Measurements from ENCODE around the gene IL2RA.
"Not testable (repeated sequence)": the region's sequence is repeated elsewhere in the genome, so short reads cannot be mapped to it uniquely, and the experiment has no call there.

The IL2RA gene

GRCh38 chr10:6044060-6044459 is 18.1 kb downstream of the IL2RA start:
- Histone ChIP-seq H3K36me3 (ENCODE audit: insufficient read depth, low read depth, low read length) (no peaks in the 10 kb centered on the region), H3K4me3 (ENCODE audit: low read length) (no peak overlapping the region), H3K9me3 (ENCODE audit: insufficient read depth, low read depth, low read length) (no peaks in the 10 kb centered on the region), H3K9ac (ENCODE audit: low read depth, low read length) (no peak overlapping the region), H3K4me1 (ENCODE audit: insufficient read depth, low read length) (no peaks in the 10 kb centered on the region), H3K27me3 (ENCODE audit: insufficient read depth, low read length) (no peaks in the 10 kb centered on the region; the same call in 1 of the 2 replicates), H3K27ac (ENCODE audit: low read length) (no peak overlapping the region)

- not testable (repeated sequence) for H3K9ac ChIP-seq (ENCODE audit: low read depth, low read length); H3K9me3 ChIP-seq (ENCODE audit: insufficient read depth, low read depth, low read length)
These were observed 18.8 kb downstream of the IL2RA start for GRCh38 chr10:6043377-6043776.

GRCh38 chr10:6040205-6040604 is 22.0 kb downstream of the IL2RA start:
- Histone ChIP-seq H3K27ac (ENCODE audit: low read length) (no peak overlapping the region), H3K4me1 (ENCODE audit: insufficient read depth, low read length) (no peaks in the 10 kb centered on the region), H3K9me3 (ENCODE audit: insufficient read depth, low read depth, low read length) (no peaks in the 10 kb centered on the region), H3K27me3 (ENCODE audit: insufficient read depth, low read length) (no peaks in the 10 kb centered on the region), H3K36me3 (ENCODE audit: insufficient read depth, low read depth, low read length) (no peaks in the 10 kb centered on the region), H3K9ac (ENCODE audit: low read depth, low read length) (no peak overlapping the region), H3K4me3 (ENCODE audit: low read length) (no peak overlapping the region)

More at GRCh38 chr10:6043377-6043776, 18.8 kb downstream of the IL2RA start:
- H3K4me3 ChIP-seq (ENCODE audit: low read length); H3K27ac ChIP-seq (ENCODE audit: low read length); H3K4me1 ChIP-seq (ENCODE audit: insufficient read depth, low read length); H3K27me3 ChIP-seq (ENCODE audit: insufficient read depth, low read length); H3K36me3 ChIP-seq (ENCODE audit: insufficient read depth, low read depth, low read length): not testable (repeated sequence)

GRCh38 chr10:6039711-6040110 is 22.5 kb downstream of the IL2RA start:
- H3K9me3 ChIP-seq (ENCODE audit: insufficient read depth, low read depth, low read length) = no peaks in the 10 kb centered on the region

GRCh38 chr10:6038071-6038631 is 24.0 kb downstream of the IL2RA start:
- Histone ChIP-seq H3K4me3 (ENCODE audit: low read length) (no peak overlapping the region), H3K4me1 (ENCODE audit: insufficient read depth, low read length) (no peaks in the 10 kb centered on the region), H3K9me3 (ENCODE audit: insufficient read depth, low read depth, low read length) (no peaks in the 10 kb centered on the region), H3K27ac (ENCODE audit: low read length) (no peak overlapping the region), H3K36me3 (ENCODE audit: insufficient read depth, low read depth, low read length) (no peaks in the 10 kb centered on the region), H3K9ac (ENCODE audit: low read depth, low read length) (no peak overlapping the region), H3K27me3 (ENCODE audit: insufficient read depth, low read length) (no peaks in the 10 kb centered on the region)

More at GRCh38 chr10:6039711-6040110, 22.5 kb downstream of the IL2RA start:
- H3K4me3 ChIP-seq (ENCODE audit: low read length) = no peak overlapping the region
- no peaks in the 10 kb centered on the region for H3K4me1 ChIP-seq (ENCODE audit: insufficient read depth, low read length)
- H3K27ac ChIP-seq (ENCODE audit: low read length) = no peak overlapping the region
- H3K9ac ChIP-seq (ENCODE audit: low read depth, low read length) = no peak overlapping the region
- H3K36me3 ChIP-seq (ENCODE audit: insufficient read depth, low read depth, low read length) = no peaks in the 10 kb centered on the region
- no peaks in the 10 kb centered on the region for H3K27me3 ChIP-seq (ENCODE audit: insufficient read depth, low read length)

GRCh38 chr10:6037422-6037821 is 24.7 kb downstream of the IL2RA start:
- Histone ChIP-seq H3K4me3 (ENCODE audit: low read length) (no peak overlapping the region), H3K4me1 (ENCODE audit: insufficient read depth, low read length) (no peaks in the 10 kb centered on the region)

GRCh38 chr10:6036861-6037321 is 25.3 kb downstream of the IL2RA start:
- H3K9me3 ChIP-seq (ENCODE audit: insufficient read depth, low read depth, low read length) = no peaks in the 10 kb centered on the region
- H3K4me1 ChIP-seq (ENCODE audit: insufficient read depth, low read length) = no peaks in the 10 kb centered on the region
- no peak overlapping the region for H3K27ac ChIP-seq (ENCODE audit: low read length)
- no peaks in the 10 kb centered on the region for H3K27me3 ChIP-seq (ENCODE audit: insufficient read depth, low read length)
- H3K4me3 ChIP-seq (ENCODE audit: low read length) = no peak overlapping the region
- no peak overlapping the region for H3K9ac ChIP-seq (ENCODE audit: low read depth, low read length)
- H3K36me3 ChIP-seq (ENCODE audit: insufficient read depth, low read depth, low read length) = no peaks in the 10 kb centered on the region

More at GRCh38 chr10:6037422-6037821, 24.7 kb downstream of the IL2RA start:
- no peaks in the 10 kb centered on the region for H3K27me3 ChIP-seq (ENCODE audit: insufficient read depth, low read length)
- H3K36me3 ChIP-seq (ENCODE audit: insufficient read depth, low read depth, low read length) = no peaks in the 10 kb centered on the region
- H3K9me3 ChIP-seq (ENCODE audit: insufficient read depth, low read depth, low read length) = no peaks in the 10 kb centered on the region
- no peak overlapping the region for H3K9ac ChIP-seq (ENCODE audit: low read depth, low read length)
- H3K27ac ChIP-seq (ENCODE audit: low read length) = no peak overlapping the region

GRCh38 chr10:6035931-6036575 is 26.1 kb downstream of the IL2RA start:
- Histone ChIP-seq H3K9ac (ENCODE audit: low read depth, low read length) (no peak overlapping the region), H3K27me3 (ENCODE audit: insufficient read depth, low read length) (no peaks in the 10 kb centered on the region), H3K4me3 (ENCODE audit: low read length) (no peak overlapping the region), H3K27ac (ENCODE audit: low read length) (no peak overlapping the region), H3K36me3 (ENCODE audit: insufficient read depth, low read depth, low read length) (no peaks in the 10 kb centered on the region), H3K4me1 (ENCODE audit: insufficient read depth, low read length) (no peaks in the 10 kb centered on the region), H3K9me3 (ENCODE audit: insufficient read depth, low read depth, low read length) (peaks cover 1% of the 10 kb centered on the region; the same call in 1 of the 2 replicates)

GRCh38 chr10:6035101-6035834 is 26.9 kb downstream of the IL2RA start:
- Histone ChIP-seq H3K27ac (ENCODE audit: low read length) (no peak overlapping the region), H3K36me3 (ENCODE audit: insufficient read depth, low read depth, low read length) (no peaks in the 10 kb centered on the region), H3K4me1 (ENCODE audit: insufficient read depth, low read length) (no peaks in the 10 kb centered on the region), H3K9ac (ENCODE audit: low read depth, low read length) (no peak overlapping the region), H3K9me3 (ENCODE audit: insufficient read depth, low read depth, low read length) (peaks cover 9% of the 10 kb centered on the region; the same call in 1 of the 2 replicates), H3K4me3 (ENCODE audit: low read length) (no peak overlapping the region), H3K27me3 (ENCODE audit: insufficient read depth, low read length) (no peaks in the 10 kb centered on the region)

- Histone ChIP-seq H3K27me3 (ENCODE audit: insufficient read depth, low read length) (no peaks in the 10 kb centered on the region), H3K4me1 (ENCODE audit: insufficient read depth, low read length) (no peaks in the 10 kb centered on the region)
These were observed 27.8 kb downstream of the IL2RA start for GRCh38 chr10:6034371-6034770.

GRCh38 chr10:6033954-6034353 is 28.2 kb downstream of the IL2RA start:
- Histone ChIP-seq H3K4me1 (ENCODE audit: insufficient read depth, low read length) (no peaks in the 10 kb centered on the region), H3K27me3 (ENCODE audit: insufficient read depth, low read length) (no peaks in the 10 kb centered on the region), H3K9ac (ENCODE audit: low read depth, low read length) (no peak overlapping the region), H3K9me3 (ENCODE audit: insufficient read depth, low read depth, low read length) (peaks cover 16% of the 10 kb centered on the region; the same call in 1 of the 2 replicates), H3K4me3 (ENCODE audit: low read length) (no peak overlapping the region), H3K27ac (ENCODE audit: low read length) (no peak overlapping the region), H3K36me3 (ENCODE audit: insufficient read depth, low read depth, low read length) (no peaks in the 10 kb centered on the region)

More at GRCh38 chr10:6034371-6034770, 27.8 kb downstream of the IL2RA start:
- no peak overlapping the region for H3K4me3 ChIP-seq (ENCODE audit: low read length)
- H3K36me3 ChIP-seq (ENCODE audit: insufficient read depth, low read depth, low read length) = no peaks in the 10 kb centered on the region
- H3K27ac ChIP-seq (ENCODE audit: low read length) = no peak overlapping the region
- H3K9me3 ChIP-seq (ENCODE audit: insufficient read depth, low read depth, low read length) = peaks cover 16% of the 10 kb centered on the region; the same call in 1 of the 2 replicates
- H3K9ac ChIP-seq (ENCODE audit: low read depth, low read length) = no peak overlapping the region

All from iPS-20b (cell line).